Inflammatory macrophage (primary cell): ENCODE measurements around the gene LETM1.

Experiments used
- DNase-seq, 2 donors: peaks; one replicate each; pipeline ENCODE4 v3.0.0-alpha.2; 2020 to 2022

The LETM1 gene

DNA sequence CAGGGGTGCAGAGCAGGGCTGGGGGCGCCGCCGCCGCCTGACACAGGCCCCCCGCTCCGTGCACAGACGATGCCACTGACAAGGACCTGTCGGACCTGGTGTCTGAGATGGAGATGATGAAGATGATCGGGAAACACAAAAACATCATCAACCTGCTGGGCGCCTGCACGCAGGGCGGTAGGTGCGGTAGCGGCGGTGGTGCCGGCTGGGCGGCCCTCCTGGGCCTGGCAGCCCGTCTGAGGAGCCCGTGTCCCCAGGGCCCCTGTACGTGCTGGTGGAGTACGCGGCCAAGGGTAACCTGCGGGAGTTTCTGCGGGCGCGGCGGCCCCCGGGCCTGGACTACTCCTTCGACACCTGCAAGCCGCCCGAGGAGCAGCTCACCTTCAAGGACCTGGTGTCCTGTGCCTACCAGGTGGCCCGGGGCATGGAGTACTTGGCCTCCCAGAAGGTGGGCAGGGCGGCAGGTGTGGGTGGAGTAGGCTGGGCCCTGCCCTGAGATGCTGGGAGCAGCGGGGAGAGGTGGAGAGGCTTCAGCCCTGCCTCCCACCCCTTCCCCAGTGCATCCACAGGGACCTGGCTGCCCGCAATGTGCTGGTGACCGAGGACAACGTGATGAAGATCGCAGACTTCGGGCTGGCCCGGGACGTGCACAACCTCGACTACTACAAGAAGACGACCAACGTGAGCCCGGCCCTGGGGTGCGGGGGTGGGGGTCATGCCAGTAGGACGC, 50.3 kb downstream of the LETM1 start:
- DNase-seq, result no peak

GRCh38 chr4:1804638-1805492, 51.1 kb downstream of the LETM1 start:
- DNase-seq, result no peak

GRCh38 chr4:1803523-1804423, 52.2 kb downstream of the LETM1 start:
- no peak for DNase-seq

GRCh38 chr4:1802720-1803522, 53.0 kb downstream of the LETM1 start:
- no peak for DNase-seq

GRCh38 chr4:1802151-1802715, 53.7 kb downstream of the LETM1 start:
- no peak for DNase-seq

DNA sequence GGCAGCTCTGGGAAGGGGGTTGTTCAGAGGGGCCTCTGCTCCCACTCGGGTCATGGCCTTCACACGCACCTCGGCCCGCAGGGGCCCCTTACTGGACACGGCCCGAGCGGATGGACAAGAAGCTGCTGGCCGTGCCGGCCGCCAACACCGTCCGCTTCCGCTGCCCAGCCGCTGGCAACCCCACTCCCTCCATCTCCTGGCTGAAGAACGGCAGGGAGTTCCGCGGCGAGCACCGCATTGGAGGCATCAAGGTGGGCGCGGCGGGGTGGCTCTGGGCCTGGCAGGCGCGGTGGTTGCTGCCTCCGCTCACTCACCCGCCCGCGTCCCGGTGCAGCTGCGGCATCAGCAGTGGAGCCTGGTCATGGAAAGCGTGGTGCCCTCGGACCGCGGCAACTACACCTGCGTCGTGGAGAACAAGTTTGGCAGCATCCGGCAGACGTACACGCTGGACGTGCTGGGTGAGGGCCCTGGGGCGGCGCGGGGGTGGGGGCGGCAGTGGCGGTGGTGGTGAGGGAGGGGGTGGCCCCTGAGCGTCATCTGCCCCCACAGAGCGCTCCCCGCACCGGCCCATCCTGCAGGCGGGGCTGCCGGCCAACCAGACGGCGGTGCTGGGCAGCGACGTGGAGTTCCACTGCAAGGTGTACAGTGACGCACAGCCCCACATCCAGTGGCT, 54.5 kb downstream of the LETM1 start:
- DNase-seq, result no peak

DNA sequence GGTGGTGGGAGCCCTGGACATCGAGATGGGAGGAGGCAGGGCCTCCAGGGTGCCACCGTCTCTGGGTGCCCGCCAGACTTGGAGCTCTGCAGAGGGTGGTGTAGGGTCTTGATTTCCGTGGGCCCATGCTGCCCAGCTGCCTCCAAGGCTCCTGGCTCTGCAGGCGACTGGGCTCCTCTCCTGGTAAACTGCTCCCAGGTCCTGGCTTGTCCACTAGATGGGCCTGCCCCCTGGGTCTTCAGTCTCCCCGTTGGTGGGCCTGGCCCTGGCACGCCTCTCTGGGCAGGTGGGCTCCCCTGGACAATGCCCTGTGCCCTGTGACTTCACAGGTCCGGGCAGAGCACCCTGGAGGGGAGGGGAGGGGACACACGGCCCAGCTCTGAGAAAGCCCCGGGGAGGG, 55.2 kb downstream of the LETM1 start:
- DNase-seq, result no peak

DNA sequence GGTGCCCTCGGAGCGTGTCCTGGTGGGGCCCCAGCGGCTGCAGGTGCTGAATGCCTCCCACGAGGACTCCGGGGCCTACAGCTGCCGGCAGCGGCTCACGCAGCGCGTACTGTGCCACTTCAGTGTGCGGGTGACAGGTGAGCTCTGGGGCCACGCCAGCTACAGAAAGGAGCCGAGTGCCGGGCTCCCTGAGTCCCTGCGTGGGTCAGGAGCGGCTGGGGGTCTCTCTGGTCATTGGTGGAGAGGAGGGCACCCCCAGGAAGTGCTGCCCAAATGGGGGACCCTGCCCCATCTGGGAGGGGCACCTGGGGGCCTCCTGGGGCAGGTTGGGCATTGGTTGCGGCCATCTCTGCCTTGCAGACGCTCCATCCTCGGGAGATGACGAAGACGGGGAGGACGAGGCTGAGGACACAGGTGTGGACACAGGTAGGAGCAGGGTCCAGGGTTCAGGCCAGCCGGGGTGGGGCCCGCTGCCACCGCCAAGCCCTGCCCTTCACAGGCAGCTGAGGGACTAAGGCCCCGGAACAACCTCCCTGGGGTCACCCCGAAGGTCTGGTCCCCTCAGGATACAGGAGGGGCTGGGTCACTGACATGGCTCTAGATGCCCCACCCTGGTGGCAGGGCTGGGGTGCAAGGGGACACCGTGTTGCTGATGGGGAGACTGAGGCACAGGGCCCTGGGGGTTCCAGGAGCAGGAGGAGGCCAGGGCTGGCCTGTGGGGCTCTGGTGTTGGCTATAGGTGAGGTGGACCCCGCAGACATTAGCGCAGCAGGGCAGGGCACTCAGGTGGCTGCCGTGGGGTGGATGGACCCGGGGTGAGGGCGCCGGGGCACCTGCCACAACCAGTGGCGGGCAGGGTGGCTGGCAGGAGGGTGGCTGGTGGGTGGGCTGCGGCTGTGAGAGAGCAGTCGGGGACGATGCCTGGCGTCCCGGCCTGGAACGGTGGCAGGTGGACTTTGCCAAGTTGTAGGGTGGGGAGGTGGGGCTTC, 56.3 kb downstream of the LETM1 start:
- no peak for DNase-seq

GRCh38 chr4:1798580-1799386, 57.2 kb downstream of the LETM1 start:
- no peak for DNase-seq

DNA sequence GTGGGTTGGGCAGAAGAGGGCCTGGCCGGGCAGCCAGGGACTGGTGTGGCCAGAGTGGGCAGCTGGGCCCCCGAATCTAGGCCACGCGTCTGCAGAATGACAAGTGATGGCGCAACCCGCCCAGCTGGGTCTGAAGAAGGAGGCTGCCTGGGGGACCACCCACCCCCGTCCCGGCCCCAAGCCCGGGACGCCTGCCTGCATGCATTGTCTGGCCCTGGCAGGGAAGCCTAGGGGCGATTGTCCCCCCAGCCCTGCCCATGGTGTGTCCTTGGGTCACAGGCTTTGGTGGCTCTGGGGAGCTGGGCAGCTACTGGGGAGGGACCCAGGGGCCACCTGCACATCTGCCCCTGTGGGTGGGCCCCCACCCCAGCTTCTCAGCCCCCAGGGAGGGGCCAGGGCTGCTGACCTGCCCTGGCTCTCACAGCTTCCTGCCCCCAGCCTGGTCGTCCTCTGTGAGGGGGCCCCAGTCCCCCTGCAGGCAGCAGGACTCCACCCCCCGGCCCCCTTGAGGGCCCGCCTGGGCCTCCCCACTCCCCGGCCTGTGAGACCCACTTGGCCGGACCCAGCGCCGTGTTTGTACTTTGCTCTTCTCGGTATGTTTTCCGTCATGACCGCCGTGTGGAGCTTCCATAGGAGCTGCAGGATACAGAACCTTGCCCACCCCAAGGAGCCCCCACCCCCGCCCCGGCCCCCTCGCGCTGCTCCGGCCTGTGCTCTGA, 57.9 kb downstream of the LETM1 start:
- no peak for DNase-seq

- no peak for DNase-seq
Observed at GRCh38 chr4:1797298-1797860, 58.6 kb downstream of the LETM1 start.

DNA sequence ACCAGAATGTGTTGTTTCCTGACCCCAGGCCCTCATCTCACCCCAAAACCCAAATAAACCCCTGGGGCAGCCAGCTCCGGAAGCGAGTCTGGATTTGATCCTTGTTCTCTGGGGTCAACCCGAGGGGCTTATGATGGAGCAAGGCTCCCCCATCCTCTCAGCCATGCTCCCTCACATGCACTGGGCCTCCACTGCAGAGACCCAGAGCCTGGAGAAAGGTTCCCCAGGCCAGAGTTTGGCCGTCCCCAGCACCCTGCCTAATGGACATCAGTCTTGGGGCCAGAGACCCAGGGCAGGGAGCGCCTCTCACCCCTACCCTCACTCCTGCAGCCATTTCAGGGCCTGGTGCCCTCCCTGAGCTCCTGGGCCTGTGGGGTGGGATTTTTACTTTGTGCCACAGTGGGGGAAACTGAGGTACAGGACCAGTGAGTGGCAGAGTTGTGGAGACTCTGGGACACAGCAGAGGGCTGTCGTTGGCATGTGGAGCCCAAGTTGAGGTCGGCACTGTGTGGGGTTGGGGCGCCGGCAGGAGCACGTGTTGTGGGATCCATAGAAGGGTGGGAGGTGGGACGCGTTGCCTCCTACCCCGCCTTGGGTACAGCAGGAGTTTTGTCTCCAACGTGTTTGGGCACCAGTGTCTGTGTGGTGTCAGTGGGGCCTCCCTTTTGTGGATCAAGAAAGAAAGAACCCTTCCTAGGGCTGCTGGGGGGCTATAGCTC, 59.3 kb downstream of the LETM1 start:
- DNase-seq, result no peak

- DNase-seq, result no peak
Observed at GRCh38 chr4:1795299-1796195, 60.4 kb downstream of the LETM1 start.

GRCh38 chr4:1794809-1795298, 61.1 kb downstream of the LETM1 start:
- no peak for DNase-seq

DNA sequence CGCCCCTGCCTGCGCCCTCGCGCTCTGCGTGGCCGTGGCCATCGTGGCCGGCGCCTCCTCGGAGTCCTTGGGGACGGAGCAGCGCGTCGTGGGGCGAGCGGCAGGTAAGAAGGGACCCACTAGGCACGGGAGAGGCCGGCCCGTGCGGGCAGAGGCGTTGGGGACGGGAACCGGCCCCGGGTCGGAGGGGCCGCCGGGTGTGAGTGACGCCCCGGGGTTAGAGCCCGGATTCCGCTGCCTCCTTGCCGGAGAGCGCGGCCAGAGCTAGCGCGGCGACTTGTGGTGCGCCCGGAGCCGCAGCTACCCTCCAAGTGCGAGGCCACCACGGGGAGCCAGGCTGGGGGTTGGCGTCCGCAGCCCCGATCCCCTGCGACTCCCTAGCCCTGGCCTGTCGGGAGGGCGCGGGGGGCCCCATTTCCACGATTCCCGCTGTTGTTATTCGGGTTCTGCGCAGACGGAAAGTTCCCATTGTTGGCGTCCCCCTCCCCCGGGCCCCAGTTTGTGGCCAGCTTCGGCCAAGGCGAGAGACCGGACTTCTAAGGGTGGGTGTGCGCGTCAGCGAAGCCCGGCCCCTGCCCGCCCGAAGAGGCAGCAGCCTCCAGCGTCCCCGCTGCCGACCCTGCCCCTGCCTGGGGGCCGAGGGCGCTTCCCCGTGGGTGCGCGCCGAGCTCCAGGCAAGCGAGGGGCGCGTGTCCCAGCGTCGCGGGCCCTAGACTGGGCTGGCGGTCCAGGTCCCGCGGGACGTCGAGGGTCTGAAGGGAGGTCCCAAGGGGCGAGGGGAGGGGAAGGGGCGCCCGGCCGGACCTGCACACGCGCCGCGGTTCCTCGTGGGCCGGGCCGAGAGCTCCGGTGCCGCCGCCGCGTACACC, 61.8 kb downstream of the LETM1 start:
- no peak for DNase-seq
